ENCODE data around the gene GPX5.
"Not testable (repeated sequence)": the region's sequence is repeated elsewhere in the genome, so short reads cannot be mapped to it uniquely, and the experiment has no call there.

GPX5 gene

GRCh38 chr6:28525496-28526039 lies at the start of gene GPX5:
Gene GPX5, plus strand, starts transcription at chr6:28525881. Its CDS starts 133 bp downstream, at chr6:28526014.
- no peak for DNase-seq (ENCODE audit: low spot score)

GRCh38 chr6:28478518-28478917 lies 47.2 kb upstream of the GPX5 start:
- DNase-seq (ENCODE audit: low spot score), result no peak

- DNase-seq (ENCODE audit: low spot score), result no peak
Measured at GRCh38 chr6:28480253-28480932, 45.3 kb upstream of the GPX5 start.

GRCh38 chr6:28485482-28485881 lies 40.2 kb upstream of the GPX5 start:
- DNase-seq (ENCODE audit: low spot score), result no peak

- DNase-seq (ENCODE audit: low spot score), result no peak
Measured at GRCh38 chr6:28486533-28486932, 39.1 kb upstream of the GPX5 start.

GRCh38 chr6:28486988-28487742 lies 38.5 kb upstream of the GPX5 start:
- no peak for DNase-seq (ENCODE audit: low spot score)

- peak; percentile 39 for DNase-seq (ENCODE audit: low spot score)
Measured at GRCh38 chr6:28488916-28489365, 36.7 kb upstream of the GPX5 start.

GRCh38 chr6:28489366-28490204 lies 36.1 kb upstream of the GPX5 start:
- peak; percentile 61 for DNase-seq (ENCODE audit: low spot score)

- peak; percentile 32 for DNase-seq (ENCODE audit: low spot score)
Measured at GRCh38 chr6:28490205-28490890, 35.3 kb upstream of the GPX5 start.

GRCh38 chr6:28491984-28492317 lies 33.7 kb upstream of the GPX5 start:
- no peak for DNase-seq (ENCODE audit: low spot score)

GRCh38 chr6:28496099-28496779 lies 29.4 kb upstream of the GPX5 start:
- DNase-seq (ENCODE audit: low spot score), result no peak

GRCh38 chr6:28497306-28497705 lies 28.4 kb upstream of the GPX5 start:
- DNase-seq (ENCODE audit: low spot score), result no peak

- no peak for DNase-seq (ENCODE audit: low spot score)
Measured at GRCh38 chr6:28497893-28498292, 27.8 kb upstream of the GPX5 start.

GRCh38 chr6:28501259-28501658 lies 24.4 kb upstream of the GPX5 start:
- DNase-seq (ENCODE audit: low spot score), result no peak

GRCh38 chr6:28502136-28502535 lies 23.5 kb upstream of the GPX5 start:
- not testable (repeated sequence) for DNase-seq (ENCODE audit: low spot score)

- not testable (repeated sequence) for DNase-seq (ENCODE audit: low spot score)
Measured at GRCh38 chr6:28502709-28503305, 22.9 kb upstream of the GPX5 start.

- no peak for DNase-seq (ENCODE audit: low spot score)
Measured at GRCh38 chr6:28505733-28506132, 19.9 kb upstream of the GPX5 start.

- no peak for DNase-seq (ENCODE audit: low spot score)
Measured at GRCh38 chr6:28506807-28507475, 18.7 kb upstream of the GPX5 start.

- DNase-seq (ENCODE audit: low spot score), result no peak
Measured at GRCh38 chr6:28511628-28512300, 13.9 kb upstream of the GPX5 start.

GRCh38 chr6:28512387-28512786 lies 13.3 kb upstream of the GPX5 start:
- not testable (repeated sequence) for DNase-seq (ENCODE audit: low spot score)
